Progenitor cell of endocrine pancreas (in vitro differentiated cells): ENCODE data around the gene RPH3AL. TPM values are rescaled to one million over a fixed set of nuclear protein-coding genes. Genes with fewer than 3 reads are reported as not detected.
A peak's percentile ranks its signal among the peaks of the same experiment; 100 is the strongest.

Source experiments
- DNase-seq: peaks from one replicate; pipeline ENCODE4 v3.0.0; 2021; ENCODE audit warnings: low spot score; ENCODE audit not compliant: unreplicated experiment
- H3K27ac Mint-ChIP-seq: 2 replicates; pipeline ENCODE4 v1.8.0; 2021; ENCODE audit warnings: mild to moderate bottlenecking, moderate library complexity, mixed read lengths
- H3K27me3 Mint-ChIP-seq: 2 replicates; pipeline ENCODE4 v1.8.0; 2021; ENCODE audit warnings: mixed read lengths
- H3K36me3 Mint-ChIP-seq: 2 replicates; pipeline ENCODE4 v1.8.0; 2022; ENCODE audit warnings: mixed read lengths; ENCODE audit not compliant: insufficient read depth
- H3K4me1 Mint-ChIP-seq: 2 replicates; pipeline ENCODE4 v1.8.0; 2021; ENCODE audit warnings: low read depth, mixed read lengths
- H3K4me3 Mint-ChIP-seq: 2 replicates; pipeline ENCODE4 v1.8.0; 2021; ENCODE audit warnings: low read depth, mild to moderate bottlenecking, moderate library complexity, mixed read lengths
- H3K9me3 Mint-ChIP-seq: 2 replicates; pipeline ENCODE4 v1.8.0; 2021; ENCODE audit warnings: low read depth, mixed read lengths
- CTCF ChIP-seq: fragments of 200-600 bp; sonication (generic); IDR thresholded peaks from one replicate; pipeline ENCODE4 v1.5.0; 2021; ENCODE audit warnings: antibody characterized with exemption, mild to moderate bottlenecking; ENCODE audit not compliant: unreplicated experiment
- long read RNA-seq: library from polyadenylated mRNA; unstranded; transcript quantifications from one replicate; pipeline ENCODE4 v2.0.0, GENCODE V29; 2020
- total RNA-seq: library from RNA; stranded (reverse); gene quantifications from 2 replicates; pipeline ENCODE4 v1.2.1, GENCODE V29; 2021

Gene RPH3AL, protein sequence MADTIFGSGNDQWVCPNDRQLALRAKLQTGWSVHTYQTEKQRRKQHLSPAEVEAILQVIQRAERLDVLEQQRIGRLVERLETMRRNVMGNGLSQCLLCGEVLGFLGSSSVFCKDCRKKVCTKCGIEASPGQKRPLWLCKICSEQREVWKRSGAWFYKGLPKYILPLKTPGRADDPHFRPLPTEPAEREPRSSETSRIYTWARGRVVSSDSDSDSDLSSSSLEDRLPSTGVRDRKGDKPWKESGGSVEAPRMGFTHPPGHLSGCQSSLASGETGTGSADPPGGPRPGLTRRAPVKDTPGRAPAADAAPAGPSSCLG
- total RNA-seq = 47.6 and 47.8 TPM in 2 replicates
- long read RNA-seq, partial matches to known transcripts = 1 of 6 reads
- long read RNA-seq, other reads (novel, unspliced or antisense) = 5 of 6 reads

- Mint-ChIP-seq H3K27me3 (no peaks in the 10 kb centered on the region), H3K4me1 (peaks cover 54% of the 10 kb centered on the region), H3K9me3 (no peaks in the 10 kb centered on the region), H3K27ac (peak within 1 kb of the TSS; percentile 99), H3K36me3 (peaks cover 5% of the 10 kb centered on the region), H3K4me3 (peak within 1 kb of the TSS; percentile 80)
- no peak for TF ChIP-seq CTCF
- DNase-seq = peak; percentile 49
Measured at GRCh38 chr17:352421-353212, at the start of gene RPH3AL. Gene RPH3AL, minus strand, starts transcription at chr17:352807. Its CDS starts 25,264 bp downstream, at chr17:327543.

GRCh38 chr17:400257-400656 is 47.6 kb upstream of the RPH3AL start:
- TF ChIP-seq CTCF = no peak
- no peak overlapping the region for H3K4me3 Mint-ChIP-seq
- H3K4me1 Mint-ChIP-seq = peaks cover 2% of the 10 kb centered on the region
- H3K27me3 Mint-ChIP-seq = peaks cover 11% of the 10 kb centered on the region
- no peaks in the 10 kb centered on the region for H3K36me3 Mint-ChIP-seq
- DNase-seq = no peak
- no peaks in the 10 kb centered on the region for H3K9me3 Mint-ChIP-seq
- no peak overlapping the region for H3K27ac Mint-ChIP-seq

DNA sequence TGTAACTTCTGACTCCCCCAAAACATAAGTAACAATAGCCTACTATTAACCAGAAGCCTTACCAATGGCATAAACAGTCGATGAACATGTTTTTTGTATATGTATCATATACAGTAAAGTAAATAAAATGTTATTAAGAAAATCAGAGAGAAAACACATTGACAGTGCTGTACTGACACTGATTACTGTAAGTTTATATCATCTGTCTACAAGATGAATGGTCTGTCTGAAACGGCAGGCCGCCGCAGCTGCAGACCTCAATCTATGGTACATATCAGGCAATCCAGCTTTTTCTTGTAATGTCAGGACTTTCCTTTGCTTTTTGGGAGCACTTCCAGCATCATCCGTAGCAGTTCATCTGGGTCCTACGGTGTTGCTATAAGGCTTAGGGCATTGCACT is 44.2 kb upstream of the RPH3AL start:
- H3K9me3 Mint-ChIP-seq = no peaks in the 10 kb centered on the region
- H3K4me3 Mint-ChIP-seq = no peak overlapping the region
- H3K4me1 Mint-ChIP-seq = peaks cover 13% of the 10 kb centered on the region
- DNase-seq = no peak
- H3K27me3 Mint-ChIP-seq = no peaks in the 10 kb centered on the region
- no peak for TF ChIP-seq CTCF
- H3K36me3 Mint-ChIP-seq = no peaks in the 10 kb centered on the region
- no peak overlapping the region for H3K27ac Mint-ChIP-seq

DNA sequence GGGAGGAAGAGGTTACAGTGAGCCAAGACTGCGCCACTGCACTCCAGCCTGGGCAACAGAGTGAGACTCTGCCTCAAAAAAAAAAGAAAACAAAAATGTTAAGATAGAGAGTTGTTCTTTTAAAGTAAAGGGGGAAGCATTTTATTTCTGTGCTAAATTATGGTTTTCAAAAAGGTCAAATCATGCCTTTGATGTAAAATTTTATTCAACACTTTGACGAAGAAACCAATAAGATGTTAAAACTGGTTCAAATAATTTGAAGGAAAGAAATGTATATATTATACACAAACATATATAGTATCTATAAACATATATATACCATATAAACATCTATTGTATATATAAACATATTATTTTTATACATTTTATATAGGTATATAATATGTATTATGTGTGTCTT is 43.4 kb upstream of the RPH3AL start:
- Mint-ChIP-seq H3K27ac (no peak overlapping the region), H3K4me3 (no peak overlapping the region), H3K36me3 (no peaks in the 10 kb centered on the region), H3K27me3 (no peaks in the 10 kb centered on the region), H3K9me3 (no peaks in the 10 kb centered on the region), H3K4me1 (peaks cover 13% of the 10 kb centered on the region)
- DNase-seq = no peak
- no peak for TF ChIP-seq CTCF

GRCh38 chr17:395179-395578 is 42.6 kb upstream of the RPH3AL start:
- no peaks in the 10 kb centered on the region for H3K36me3 Mint-ChIP-seq
- H3K4me1 Mint-ChIP-seq = peaks cover 11% of the 10 kb centered on the region
- no peak for DNase-seq
- no peak overlapping the region for H3K4me3 Mint-ChIP-seq
- TF ChIP-seq CTCF = no peak
- H3K27me3 Mint-ChIP-seq = no peaks in the 10 kb centered on the region
- H3K9me3 Mint-ChIP-seq = no peaks in the 10 kb centered on the region
- no peak overlapping the region for H3K27ac Mint-ChIP-seq
